HG03558 (cell line): ENCODE results near the gene CAVIN1.
"Not testable (repeated sequence)": the region's sequence is repeated elsewhere in the genome, so short reads cannot be mapped to it uniquely, and the experiment has no call there.

Experiments
- ATAC-seq: cut with Tn5 transposase; IDR thresholded peaks from one replicate; pipeline ENCODE4 v1.9.1; 2021; ENCODE audit warnings: moderate number of reproducible peaks; ENCODE audit not compliant: unreplicated experiment; ENCODE audit errors: extremely low read depth

The CAVIN1 gene, protein sequence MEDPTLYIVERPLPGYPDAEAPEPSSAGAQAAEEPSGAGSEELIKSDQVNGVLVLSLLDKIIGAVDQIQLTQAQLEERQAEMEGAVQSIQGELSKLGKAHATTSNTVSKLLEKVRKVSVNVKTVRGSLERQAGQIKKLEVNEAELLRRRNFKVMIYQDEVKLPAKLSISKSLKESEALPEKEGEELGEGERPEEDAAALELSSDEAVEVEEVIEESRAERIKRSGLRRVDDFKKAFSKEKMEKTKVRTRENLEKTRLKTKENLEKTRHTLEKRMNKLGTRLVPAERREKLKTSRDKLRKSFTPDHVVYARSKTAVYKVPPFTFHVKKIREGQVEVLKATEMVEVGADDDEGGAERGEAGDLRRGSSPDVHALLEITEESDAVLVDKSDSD

DNA sequence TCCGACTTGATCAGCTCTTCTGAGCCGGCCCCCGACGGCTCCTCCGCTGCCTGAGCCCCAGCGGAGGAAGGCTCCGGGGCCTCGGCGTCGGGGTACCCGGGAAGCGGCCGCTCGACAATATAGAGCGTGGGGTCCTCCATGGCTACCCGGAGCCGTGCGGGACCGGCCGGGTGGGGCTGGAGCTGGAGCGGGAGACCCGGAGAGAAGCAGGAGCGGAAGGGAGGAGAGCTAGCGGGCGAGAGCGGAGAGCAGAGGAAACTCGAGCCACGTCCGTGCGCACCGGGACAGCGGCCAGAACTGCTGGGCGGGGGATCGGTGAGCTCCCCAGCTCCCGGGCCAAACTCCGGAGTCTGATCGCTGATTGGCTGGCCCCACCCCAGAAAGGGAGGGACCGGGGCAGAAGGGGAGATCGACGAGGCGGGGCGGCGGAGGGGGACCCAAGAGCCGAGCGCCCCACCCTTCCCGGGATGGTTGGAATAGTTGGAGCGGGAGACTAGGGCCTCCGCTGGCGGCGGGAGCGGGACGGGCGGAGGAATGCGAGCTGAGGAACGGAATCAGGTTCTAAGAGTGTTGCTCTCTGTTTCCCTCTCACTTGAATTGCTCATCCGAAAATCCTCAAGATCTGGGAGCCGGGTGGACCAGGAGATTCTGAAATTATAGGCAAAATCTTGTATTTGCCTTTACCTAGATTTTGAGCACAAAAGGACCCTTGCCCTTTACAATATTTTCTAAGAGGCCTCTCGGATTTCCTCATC lies at the start of gene CAVIN1:
CAVIN1 (minus strand) TSS at position 299 of the 755 bp plus-strand sequence; CDS start at position 140, 159 bp downstream.
- ATAC-seq, result no peak

DNA sequence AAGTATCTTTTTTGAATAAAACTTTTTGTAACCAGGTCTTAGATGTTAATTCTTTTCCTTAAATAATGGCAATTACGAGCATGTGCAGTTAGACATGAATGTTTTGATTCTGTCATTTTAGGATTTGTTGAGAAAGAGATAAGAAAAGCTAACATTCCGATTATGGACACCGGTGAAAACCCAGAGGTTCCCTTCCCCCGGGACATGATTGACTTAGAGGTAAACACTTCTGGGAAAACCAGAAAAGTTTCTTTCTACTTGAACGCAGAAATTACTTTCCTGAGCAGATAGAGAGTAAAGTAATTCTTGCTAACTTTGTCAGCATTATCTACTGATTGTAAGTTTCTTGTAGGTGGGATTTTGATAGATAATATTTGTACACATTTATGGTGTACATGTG lies 44.8 kb upstream of the CAVIN1 start:
- ATAC-seq, result no peak

DNA sequence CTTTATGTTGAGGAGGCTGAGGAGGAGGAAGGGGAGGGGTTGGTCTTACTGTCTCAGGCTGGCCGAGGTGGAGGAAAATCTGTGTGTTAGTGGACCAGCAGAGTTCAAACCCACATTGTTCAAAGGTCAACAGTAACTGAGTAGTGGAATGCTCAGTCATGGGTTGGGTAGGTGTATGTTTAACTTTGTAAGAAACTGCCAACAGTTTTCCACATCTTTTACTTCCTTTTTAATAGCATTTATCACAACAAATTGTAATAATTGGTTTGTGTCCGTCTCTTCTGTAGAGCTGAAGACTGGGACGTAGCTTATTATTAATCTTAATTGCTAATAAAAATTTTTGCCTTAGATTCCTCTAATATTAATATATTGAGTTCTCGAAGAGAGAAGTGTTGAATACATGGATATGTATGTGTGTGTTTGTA lies 40.9 kb upstream of the CAVIN1 start:
- ATAC-seq, result no peak

DNA sequence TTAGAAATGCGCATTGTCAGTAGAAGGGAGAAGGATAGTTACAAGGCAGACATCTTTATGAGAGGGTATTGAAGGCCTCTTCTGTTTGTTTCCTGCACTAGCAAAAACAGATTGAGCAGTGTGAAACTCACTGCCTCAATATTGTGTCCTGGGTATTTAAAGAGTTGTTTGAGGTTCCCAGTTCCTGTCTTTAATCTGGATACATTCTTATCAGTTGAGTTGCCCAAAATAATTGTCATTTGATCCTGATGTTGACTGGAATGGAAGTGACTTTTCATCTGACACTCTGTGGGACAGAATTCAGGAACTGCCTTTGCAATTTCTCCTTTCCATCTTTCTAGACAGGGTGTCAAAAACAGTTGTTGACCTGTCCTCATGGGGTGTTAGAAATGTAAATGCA lies 37.3 kb upstream of the CAVIN1 start:
- no peak for ATAC-seq

DNA sequence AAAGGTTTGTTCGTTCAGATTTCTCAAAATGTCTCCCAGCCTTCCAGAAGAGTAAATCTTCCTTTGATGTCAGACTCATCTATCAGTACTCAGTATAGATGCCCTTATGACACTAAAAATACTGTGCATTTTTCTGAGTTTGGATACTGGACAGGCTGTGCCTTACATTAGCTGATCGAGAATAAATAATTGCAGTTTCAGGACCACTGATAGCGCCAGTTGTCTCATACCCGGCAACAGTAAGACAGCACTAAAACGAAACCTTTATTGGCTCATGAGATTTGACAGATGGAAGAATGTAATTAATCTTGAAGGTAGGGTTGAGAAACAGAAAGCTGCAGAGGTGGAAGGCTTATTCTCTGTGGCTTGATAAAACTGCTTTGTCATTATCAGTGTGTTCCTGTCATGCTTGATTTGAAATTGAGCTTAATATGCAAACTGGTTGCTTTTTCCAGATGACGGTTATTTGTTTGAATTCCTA lies 36.8 kb upstream of the CAVIN1 start:
- no peak for ATAC-seq

DNA sequence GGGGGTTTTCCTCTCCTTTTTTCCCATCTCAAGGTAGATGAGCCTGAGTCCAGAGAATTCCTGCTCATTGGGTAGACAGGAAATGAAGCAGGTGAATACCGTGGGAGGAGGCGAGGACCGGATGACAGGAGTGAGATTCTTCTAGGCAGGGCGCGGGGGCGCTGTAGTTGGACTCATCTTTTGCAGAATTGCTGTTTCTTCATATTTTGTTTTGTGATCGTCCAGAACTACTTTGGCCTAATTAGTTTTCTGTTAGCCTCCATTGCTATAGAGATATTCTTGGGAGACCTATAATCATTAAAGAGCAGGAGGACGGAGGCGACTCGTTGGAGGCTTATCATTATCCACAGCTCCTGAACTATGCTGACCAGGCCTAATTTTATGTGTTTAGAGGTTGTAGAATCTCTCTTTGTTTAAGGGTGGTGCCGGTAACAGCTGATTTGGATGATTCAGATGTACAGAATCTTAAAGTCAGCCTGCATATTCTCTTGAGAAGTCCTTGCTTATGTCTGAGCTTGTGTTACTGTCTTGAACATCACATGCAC lies 36.3 kb upstream of the CAVIN1 start:
- ATAC-seq, result no peak

DNA sequence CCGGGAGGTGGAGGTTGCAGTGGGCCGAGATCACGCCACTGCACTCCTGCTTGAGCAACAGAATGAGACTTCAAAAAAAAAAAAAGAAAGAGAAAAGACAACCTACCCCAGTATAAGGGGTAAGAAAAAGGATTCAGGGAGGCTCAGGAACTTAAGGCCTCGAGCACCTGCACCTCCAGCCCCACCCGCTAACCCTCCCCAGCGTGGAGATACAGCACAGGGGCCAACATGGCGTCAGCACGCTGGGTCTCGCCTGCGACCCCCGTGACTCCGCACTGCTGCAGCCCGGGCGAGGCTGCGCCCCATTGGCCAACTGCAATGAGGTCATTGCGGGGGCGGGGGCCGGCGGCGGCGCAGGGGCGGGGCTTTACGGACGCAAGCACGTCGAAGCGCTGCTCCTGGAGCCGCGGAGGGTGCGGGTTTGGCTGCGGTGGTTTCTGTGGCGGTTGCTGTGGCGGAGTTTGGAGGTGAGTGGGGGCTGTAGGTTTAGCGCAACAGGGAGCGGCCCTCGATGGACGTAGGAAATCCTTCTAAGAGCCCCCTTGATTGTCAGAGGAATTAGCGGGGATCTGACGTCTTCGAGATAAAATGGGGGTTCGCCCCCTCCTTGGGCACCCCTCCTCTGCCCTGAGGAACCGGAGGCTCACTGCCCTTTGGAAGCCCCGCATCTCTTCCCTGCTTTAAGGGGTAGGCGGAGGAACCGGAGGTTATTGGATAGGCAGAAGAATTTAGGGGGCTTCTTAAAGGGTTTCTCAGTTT lies 35.6 kb upstream of the CAVIN1 start, which contains the start of gene ATP6V0A1:
ATP6V0A1 (plus strand) TSS at position 382 of the 759 bp plus-strand sequence. CDS start 2,017 bp downstream, outside the sequence.
- no peak for ATAC-seq

DNA sequence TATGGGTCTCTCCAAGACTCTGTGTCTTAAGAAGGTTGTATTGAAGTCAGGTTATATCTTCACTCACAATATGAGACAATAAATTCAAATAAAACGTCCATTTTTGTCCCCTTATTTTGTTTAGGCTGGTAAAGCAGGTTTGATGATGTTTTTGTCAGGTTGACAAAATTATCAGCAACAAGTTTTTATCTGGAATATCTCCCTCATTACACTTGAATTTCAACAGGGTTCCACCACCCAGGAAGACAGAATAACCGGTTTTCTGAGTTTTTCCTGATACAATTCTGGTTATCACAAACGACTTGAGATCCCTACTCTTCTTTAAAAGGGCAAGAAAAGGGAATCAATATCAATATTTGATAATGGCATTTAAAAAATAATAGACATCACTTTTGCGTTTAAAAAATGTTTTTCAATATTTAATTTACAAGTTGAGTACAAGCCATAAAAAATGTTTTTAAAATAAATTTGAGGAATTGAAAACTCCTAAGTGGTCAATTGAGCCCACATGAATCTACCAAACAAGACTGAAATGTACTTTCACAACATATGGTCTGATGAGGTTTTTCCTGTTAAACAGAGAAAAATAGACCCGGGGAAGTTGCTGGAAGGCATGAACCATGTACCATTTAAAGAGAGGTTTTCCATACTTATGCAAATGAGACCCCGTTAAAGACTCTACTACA lies 34.2 kb upstream of the CAVIN1 start:
- ATAC-seq, result no peak

DNA sequence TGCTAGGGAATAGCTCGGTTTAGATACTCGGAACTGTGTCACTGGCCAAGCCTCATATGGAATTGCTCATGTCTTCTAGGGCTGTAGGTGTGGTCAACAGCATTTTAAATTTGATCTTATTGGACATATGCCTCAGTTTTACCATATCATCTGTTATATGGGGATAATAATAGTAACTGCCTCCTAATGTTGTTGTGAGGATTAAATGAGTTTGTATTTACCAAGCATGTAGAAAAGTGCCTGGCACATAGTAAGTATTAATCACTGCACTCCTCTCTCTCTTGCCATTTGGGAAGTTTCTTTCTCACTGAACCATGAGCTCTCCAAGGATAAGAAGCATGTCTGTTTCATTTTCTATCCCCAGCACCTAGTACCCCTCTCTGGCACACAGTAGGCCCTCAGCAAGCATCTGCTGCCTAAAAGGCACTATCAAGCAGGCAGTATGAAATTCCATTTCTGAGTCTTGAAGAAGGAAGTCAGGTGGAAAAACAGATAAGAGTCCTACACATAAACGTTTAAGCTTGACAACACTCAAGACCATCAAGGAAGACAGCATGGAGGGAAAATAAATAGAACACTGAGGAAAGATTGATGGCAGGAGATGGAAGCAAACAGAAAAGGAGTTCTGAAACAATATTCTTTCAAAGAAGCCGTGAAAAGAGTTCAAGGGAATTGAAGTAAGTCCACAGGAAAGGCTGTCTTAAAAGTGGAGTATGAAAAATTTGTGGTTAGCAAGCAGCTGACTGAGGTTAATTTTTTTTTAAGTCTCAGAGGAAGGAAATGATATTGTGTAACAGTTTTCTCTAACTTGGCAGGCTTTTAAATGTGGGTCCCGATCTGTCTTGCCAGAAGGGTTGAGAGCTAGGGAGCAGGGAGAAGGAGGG lies 33.4 kb upstream of the CAVIN1 start:
- ATAC-seq, result no peak

DNA sequence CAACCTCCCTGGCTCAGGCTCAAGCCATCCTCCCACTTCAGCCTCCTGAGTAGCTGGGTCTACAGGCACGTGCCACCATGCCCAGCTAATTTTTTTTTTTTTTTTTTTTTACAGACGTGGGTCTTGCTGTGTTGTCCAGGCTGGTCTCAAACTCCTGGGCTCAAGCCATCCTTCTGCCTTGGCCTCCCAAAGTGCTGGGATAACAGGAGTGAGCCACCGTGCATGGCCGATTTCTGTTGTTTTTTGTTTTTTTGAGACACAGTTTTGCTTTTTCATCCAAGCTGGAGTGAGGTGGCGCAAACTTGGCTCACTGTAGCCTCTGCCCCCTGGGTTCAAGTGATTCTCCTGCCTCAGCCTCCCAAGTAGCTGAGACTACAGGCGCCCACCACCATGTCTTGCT lies 31.9 kb upstream of the CAVIN1 start:
- ATAC-seq, result not testable (repeated sequence)

DNA sequence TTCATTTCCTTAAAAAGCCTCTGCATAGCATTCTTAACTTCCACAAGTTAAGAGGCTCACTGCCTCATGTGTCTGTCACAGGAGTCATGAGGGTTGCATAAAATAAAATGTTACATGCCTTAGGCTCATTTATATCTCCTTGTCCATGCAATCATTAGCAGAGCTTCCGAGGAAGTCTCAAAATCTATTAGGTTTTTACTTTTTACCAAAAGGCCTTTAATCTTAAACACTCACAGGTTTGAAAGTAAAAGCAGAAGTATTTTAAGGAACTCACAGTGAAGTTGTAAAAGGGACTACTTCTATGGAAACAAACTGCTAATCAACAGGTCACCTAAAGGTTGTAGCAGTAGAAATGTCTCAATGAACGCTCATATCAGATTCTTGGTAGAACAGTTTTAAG lies 30.4 kb upstream of the CAVIN1 start:
- ATAC-seq, result no peak

DNA sequence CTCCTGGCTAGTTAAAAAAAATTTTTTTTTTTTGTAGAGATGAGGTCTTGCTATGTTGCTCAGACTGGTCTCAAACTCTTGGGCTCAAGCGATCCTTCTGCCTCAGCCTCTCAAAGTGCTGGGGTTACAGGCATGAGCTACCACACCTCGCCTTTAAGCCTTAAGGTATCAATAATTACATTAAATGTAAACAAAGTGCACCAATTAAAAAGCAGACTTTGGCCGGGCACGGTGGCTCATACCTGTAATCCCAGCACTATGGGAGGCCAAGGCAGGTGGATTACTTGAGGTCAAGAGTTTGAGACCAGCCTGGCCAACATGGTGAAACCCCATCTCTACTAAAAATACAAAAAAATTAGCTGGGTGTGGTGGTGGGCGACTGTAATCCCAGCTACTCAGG lies 28.2 kb upstream of the CAVIN1 start:
- not testable (repeated sequence) for ATAC-seq

DNA sequence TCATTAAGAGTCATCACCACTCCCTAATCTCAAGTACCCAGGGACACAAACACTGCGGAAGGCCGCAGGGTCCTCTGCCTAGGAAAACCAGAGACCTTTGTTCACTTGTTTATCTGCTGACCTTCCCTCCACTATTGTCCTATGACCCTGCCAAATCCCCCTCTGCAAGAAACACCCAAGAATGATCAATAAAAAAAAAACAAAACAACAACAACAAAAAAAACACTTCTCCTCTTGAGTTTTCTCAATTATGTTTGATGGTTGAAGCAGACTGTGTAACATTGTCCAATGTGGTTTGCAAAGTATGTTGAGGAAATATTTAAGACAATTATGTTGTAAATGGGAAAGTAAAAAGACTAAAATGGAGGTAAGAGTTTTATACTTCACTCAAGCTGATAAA lies 26.8 kb upstream of the CAVIN1 start:
- not testable (repeated sequence) for ATAC-seq

DNA sequence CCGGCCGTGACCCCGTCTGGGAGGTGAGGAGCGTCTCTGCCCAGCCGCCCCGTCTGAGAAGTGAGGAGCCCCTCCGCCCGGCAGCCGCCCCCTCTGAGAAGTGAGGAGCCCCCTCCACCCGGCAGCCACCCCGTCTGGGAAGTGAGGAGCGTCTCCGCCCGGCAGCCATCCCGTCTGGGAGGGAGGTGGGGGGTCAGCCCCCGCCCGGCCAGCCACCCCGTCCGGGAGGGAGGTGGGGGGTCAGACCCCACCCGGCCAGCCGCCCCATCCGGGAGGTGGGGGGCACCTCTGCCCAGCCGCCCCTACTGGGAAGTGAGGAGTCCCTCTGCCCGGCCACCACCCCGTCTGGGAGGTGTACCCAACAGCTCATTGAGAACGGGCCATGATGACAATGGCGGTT lies 26.1 kb upstream of the CAVIN1 start:
- not testable (repeated sequence) for ATAC-seq

DNA sequence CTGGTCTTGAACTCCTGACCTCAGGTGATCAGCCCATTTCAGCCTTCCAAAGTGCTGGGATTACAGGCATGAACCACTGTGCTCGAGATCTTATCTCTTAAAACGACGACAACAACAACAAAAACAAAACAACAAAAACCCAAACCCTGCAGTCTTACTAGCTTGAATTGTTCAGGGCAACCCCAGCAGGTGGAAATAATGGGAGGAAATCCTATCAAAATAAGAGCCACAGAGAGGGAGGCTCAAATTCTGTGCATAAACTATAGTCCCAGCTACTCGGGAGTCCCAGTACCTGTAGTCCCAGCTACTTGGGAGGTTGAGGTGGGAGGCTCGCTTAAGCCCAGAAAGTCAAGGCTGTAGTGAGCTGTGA lies 19.1 kb upstream of the CAVIN1 start:
- no peak for ATAC-seq

DNA sequence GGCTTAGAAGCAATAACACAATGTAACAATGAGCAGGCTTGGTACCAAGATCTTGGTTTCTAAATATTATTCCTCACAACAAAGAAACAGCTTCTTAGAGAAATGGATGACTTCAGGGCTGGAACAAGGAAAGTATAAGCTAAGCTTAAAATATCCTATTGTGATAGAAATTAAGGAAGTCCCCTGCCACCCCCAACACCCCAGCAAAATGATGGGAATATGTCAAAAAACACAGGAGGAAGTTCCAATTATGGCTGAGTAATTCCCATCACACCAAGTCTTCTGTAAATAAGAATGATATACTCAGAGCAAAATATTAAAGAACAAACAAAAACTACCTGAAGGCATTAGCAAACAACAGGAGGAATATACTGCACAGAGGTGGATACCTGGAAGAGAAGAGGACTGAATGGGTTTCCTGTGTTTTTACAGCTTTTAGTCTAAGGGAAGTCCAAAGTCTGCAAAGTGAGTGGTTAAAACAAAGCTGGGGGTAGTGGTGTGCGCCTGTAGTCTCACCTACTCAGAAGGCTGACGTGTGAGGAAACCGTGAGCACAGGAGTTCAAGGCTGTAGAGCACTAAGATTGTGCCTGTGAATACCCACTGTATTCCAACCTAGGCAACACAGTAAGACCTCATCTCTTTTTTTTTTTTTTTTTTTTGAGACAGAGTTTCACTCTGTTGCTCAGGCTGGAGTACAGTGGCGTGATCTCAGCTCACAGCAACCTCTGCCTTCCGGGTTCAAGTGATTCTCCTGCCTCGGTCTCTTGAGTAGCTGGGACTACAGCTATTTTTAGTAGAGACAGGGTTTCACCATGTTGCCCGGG lies 18.5 kb upstream of the CAVIN1 start:
- no peak for ATAC-seq

DNA sequence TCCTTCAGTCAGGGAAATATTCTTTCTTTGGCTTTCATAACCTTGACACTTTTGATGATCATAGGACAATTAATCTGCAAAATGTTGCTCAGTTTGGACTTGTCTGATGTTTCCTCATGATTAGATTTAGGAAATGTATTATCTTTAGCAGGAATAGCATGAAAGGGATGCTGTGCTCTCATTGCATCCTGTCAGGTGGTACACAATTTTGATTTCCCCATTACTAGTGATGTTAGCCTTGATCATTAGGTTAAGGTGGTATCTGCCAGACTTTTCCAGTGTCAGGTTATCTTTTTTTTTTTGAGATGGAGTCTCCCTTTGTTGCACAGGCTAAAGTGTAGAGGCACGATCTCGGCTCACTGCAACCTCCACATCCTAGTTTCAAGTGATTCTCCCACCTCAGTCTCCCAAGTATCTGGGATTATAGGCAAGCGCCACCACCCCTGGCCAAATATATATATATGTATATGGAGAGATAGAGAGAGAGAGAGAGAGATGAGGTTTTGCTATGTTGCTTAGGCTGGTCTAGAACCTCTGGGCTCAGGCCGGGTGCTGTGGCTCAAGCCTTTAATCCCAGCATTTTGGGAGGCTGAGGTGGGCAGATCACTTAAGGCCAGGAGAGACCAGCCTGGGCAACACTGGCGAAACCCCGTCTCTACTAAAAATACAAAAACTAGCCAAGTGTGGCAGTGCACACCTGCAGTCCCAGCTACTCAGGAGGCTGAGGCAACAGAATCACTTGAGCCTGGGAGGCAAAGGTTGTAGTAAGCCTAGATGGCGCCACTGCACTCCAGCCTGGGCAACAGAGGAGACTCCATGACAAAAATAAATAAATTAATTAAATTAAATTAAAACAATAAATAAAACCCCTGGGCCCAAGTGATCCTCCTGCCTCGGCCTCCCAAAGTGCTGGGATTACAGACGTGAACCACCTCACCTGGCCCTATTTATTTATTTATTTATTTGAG lies 15.8 kb upstream of the CAVIN1 start:
- ATAC-seq, result no peak
